ENCODE results near the gene ARMC12.

- TF ChIP-seq ZNF274 (IDR thresholded peaks at IDR 0.05; ENCODE audit: low read depth, low read length) = no peak
- no peak for TF ChIP-seq YY1 (IDR thresholded peaks at IDR 0.05; ENCODE audit: insufficient read depth, insufficient read length)
- no peak for TF ChIP-seq SUZ12 (IDR thresholded peaks at IDR 0.05; ENCODE audit: extremely low read depth, insufficient read depth, insufficient read length)
These were observed 41.6 kb downstream of the ARMC12 start for GRCh38 chr6:35778437-35778836.

Measured in NT2/D1 (cell line).